ENCODE results near the gene TRRAP. TPM values are rescaled to one million over a fixed set of nuclear protein-coding genes. Genes with fewer than 3 reads are reported as not detected.

The TRRAP gene
- polyA plus RNA-seq, 1 donor (not counting 4 experiments of a cell fraction or from before 2014, with no cell fraction given): 6.1 TPM

DNA sequence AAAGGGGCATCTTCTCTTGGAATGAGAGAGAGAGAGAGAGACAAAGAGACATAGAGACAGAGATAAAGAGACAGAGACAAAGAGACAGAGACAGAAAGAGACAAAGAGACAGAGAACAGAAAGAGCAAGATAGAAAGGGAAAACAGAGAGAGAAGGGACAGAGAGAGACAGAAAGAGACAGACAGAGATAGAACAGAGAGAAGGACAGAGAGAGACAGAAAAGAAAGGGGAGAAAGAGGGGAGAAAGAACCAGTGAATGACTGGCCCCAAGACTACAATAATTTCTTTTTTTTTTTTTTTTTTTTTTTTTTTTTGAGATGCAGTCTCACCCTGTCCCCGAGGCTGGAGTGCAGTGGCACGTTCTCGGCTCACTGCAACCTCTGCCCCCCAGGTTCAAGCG lies 16.1 kb upstream of the TRRAP start:
- Histone ChIP-seq H3K4me2 (ENCODE audit: control insufficient read depth, extremely low read depth, insufficient read depth, low read depth, low read length) (no peak overlapping the region), H3K9me1 (ENCODE audit: control insufficient read depth, extremely low read depth, insufficient read depth, low read length) (no peaks in the 10 kb centered on the region), H3K27ac (ENCODE audit: control insufficient read depth, insufficient read depth, low read length) (no peak overlapping the region), H3K9me3 (ENCODE audit: control insufficient read depth, low read depth, low read length) (no peaks in the 10 kb centered on the region), H2AFZ (ENCODE audit: control insufficient read depth, low read length) (no peak overlapping the region), H3K9ac (ENCODE audit: control insufficient read depth, extremely low read depth, insufficient read depth, low read length) (no peak overlapping the region), H3K4me1 (ENCODE audit: control insufficient read depth, extremely low read depth, insufficient read depth, low read length) (no peaks in the 10 kb centered on the region), H3K36me3 (ENCODE audit: control insufficient read depth in 2 of 2, extremely low read depth in 1 of 2, insufficient read depth in 2 of 2, low read length in 2 of 2) (no peaks in the 10 kb centered on the region), H3K4me3 (ENCODE audit: control insufficient read depth in 2 of 3, extremely low read depth in 1 of 3, insufficient read depth in 2 of 3, low read depth in 1 of 3, low read length in 3 of 3) (no peak overlapping the region), H3K79me2 (ENCODE audit: control insufficient read depth, insufficient read depth, low read length) (no peaks in the 10 kb centered on the region), H3K27me3 (ENCODE audit: control insufficient read depth, extremely low read depth, insufficient read depth, low read length) (peaks cover 3% of the 10 kb centered on the region), H4K20me1 (ENCODE audit: control insufficient read depth, extremely low read depth, insufficient read depth, low read length) (no peaks in the 10 kb centered on the region)
- FAIRE-seq: no peak
- no peak for DNase-seq (ENCODE audit: low read depth, low spot score)
- dilution Hi-C loops (cut with MboI; ENCODE audit: extremely low pct_ligation_motif_present, low sequenced_read_pairs): no loop called here
- TF ChIP-seq, protein P1, sequence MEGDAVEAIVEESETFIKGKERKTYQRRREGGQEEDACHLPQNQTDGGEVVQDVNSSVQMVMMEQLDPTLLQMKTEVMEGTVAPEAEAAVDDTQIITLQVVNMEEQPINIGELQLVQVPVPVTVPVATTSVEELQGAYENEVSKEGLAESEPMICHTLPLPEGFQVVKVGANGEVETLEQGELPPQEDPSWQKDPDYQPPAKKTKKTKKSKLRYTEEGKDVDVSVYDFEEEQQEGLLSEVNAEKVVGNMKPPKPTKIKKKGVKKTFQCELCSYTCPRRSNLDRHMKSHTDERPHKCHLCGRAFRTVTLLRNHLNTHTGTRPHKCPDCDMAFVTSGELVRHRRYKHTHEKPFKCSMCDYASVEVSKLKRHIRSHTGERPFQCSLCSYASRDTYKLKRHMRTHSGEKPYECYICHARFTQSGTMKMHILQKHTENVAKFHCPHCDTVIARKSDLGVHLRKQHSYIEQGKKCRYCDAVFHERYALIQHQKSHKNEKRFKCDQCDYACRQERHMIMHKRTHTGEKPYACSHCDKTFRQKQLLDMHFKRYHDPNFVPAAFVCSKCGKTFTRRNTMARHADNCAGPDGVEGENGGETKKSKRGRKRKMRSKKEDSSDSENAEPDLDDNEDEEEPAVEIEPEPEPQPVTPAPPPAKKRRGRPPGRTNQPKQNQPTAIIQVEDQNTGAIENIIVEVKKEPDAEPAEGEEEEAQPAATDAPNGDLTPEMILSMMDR (optimal IDR thresholded peaks at IDR 0.05 in 1 of 3, IDR thresholded peaks at IDR 0.05 in 1 of 3, conservative IDR thresholded peaks at IDR 0.05 in 1 of 3; ENCODE audit: extremely low read depth in 1 of 3, insufficient read depth in 2 of 3, low read length in 3 of 3): no peak
- TF ChIP-seq EZH2 (IDR thresholded peaks at IDR 0.05; ENCODE audit: low read length): no peak

DNA sequence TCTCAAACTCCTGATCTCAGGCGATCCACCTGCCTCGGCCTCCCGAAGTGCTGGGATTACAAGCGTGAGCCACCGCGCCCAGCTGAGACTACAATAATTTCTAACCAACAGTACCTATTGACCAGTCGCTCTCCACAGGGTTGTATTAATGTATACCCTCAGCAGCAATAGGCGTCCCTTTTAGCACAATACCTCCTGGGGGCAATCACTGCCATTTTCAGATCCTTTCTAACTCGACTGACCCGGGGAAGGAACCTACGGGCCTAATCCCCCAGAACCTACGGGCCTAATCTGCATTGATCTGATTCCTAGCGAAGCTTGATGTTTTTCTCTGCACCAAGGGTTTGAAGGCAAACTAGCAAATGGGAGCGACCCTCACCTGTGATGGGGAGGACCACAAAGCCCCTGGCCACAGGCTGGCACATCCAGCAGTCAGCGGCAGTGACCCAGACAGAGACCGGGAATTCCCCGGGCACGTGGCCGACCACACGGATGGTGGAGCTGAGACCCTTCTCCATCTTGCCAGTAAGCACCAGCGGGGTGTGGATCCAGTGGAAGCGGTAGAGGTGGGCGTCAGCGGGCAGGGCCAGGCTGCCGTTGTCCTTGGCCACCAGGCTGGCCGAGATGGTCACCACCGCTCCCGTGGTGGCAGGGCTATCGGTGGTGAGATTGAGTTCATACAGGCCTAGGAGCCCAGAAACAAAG lies 15.5 kb upstream of the TRRAP start:
- H3K9ac ChIP-seq (ENCODE audit: control insufficient read depth, extremely low read depth, insufficient read depth, low read length): no peak overlapping the region
- H3K9me1 ChIP-seq (ENCODE audit: control insufficient read depth, extremely low read depth, insufficient read depth, low read length): no peaks in the 10 kb centered on the region
- H4K20me1 ChIP-seq (ENCODE audit: control insufficient read depth, extremely low read depth, insufficient read depth, low read length): no peaks in the 10 kb centered on the region
- no peaks in the 10 kb centered on the region for H3K4me1 ChIP-seq (ENCODE audit: control insufficient read depth, extremely low read depth, insufficient read depth, low read length)
- TF ChIP-seq, protein P1 (optimal IDR thresholded peaks at IDR 0.05 in 1 of 3, IDR thresholded peaks at IDR 0.05 in 1 of 3, conservative IDR thresholded peaks at IDR 0.05 in 1 of 3; ENCODE audit: extremely low read depth in 1 of 3, insufficient read depth in 2 of 3, low read length in 3 of 3): no peak
- no peak for TF ChIP-seq EZH2 (IDR thresholded peaks at IDR 0.05; ENCODE audit: low read length)
- H3K9me3 ChIP-seq (ENCODE audit: control insufficient read depth, low read depth, low read length): no peaks in the 10 kb centered on the region
- H3K4me3 ChIP-seq (ENCODE audit: control insufficient read depth in 2 of 3, extremely low read depth in 1 of 3, insufficient read depth in 2 of 3, low read depth in 1 of 3, low read length in 3 of 3): no peak overlapping the region
- H3K36me3 ChIP-seq (ENCODE audit: control insufficient read depth in 2 of 2, extremely low read depth in 1 of 2, insufficient read depth in 2 of 2, low read length in 2 of 2): no peaks in the 10 kb centered on the region
- no peak for DNase-seq (ENCODE audit: low read depth, low spot score)
- H3K79me2 ChIP-seq (ENCODE audit: control insufficient read depth, insufficient read depth, low read length): no peaks in the 10 kb centered on the region
- FAIRE-seq: no peak
- peaks cover 6% of the 10 kb centered on the region for H3K27me3 ChIP-seq (ENCODE audit: control insufficient read depth, extremely low read depth, insufficient read depth, low read length)
- dilution Hi-C loops (cut with MboI; ENCODE audit: extremely low pct_ligation_motif_present, low sequenced_read_pairs): no loop called here
- no peak overlapping the region for H3K27ac ChIP-seq (ENCODE audit: control insufficient read depth, insufficient read depth, low read length)
- H2AFZ ChIP-seq (ENCODE audit: control insufficient read depth, low read length): no peak overlapping the region
- H3K4me2 ChIP-seq (ENCODE audit: control insufficient read depth, extremely low read depth, insufficient read depth, low read depth, low read length): no peak overlapping the region
